Suprapubic skin (tissue), 3 donors: ENCODE measurements around the gene ETV1.

ENCODE experiments used
- CTCF ChIP-seq, 2 donors: fragments of 200-600 bp in 1 of 2; fragments of 450-650 bp in 1 of 2; sonication (generic) in 1 of 2; IDR thresholded peaks; one replicate each; pipeline ENCODE4 v1.5.1; 2016 to 2019; ENCODE audit warnings: antibody characterized with exemption in 2 of 2, mild to moderate bottlenecking in 1 of 2, moderate library complexity in 1 of 2
- POLR2AphosphoS5 ChIP-seq, 3 donors: sonication (generic); formaldehyde crosslinking; IDR thresholded peaks; one replicate each; pipeline ENCODE4 v1.6.1; 2017; ENCODE audit warnings: antibody characterized with exemption in 3 of 3

- TF ChIP-seq CTCF (IDR thresholded peaks at IDR 0.05) (no peak), POLR2AphosphoS5 (IDR thresholded peaks at IDR 0.05) (no peak)
These were observed 68.4 kb downstream of the ETV1 start for GRCh38 chr7:13921062-13921461.
